Measurements from ENCODE around the gene TAF5. TPM values are rescaled to one million over a fixed set of nuclear protein-coding genes. Genes with fewer than 3 reads are reported as not detected.
A peak's percentile ranks its signal among the peaks of the same experiment; 100 is the strongest.
"Not testable (repeated sequence)": the region's sequence is repeated elsewhere in the genome, so short reads cannot be mapped to it uniquely, and the experiment has no call there.

Gene TAF5
- 9.5 and 10.7 TPM in 2 replicates for total RNA-seq

DNA sequence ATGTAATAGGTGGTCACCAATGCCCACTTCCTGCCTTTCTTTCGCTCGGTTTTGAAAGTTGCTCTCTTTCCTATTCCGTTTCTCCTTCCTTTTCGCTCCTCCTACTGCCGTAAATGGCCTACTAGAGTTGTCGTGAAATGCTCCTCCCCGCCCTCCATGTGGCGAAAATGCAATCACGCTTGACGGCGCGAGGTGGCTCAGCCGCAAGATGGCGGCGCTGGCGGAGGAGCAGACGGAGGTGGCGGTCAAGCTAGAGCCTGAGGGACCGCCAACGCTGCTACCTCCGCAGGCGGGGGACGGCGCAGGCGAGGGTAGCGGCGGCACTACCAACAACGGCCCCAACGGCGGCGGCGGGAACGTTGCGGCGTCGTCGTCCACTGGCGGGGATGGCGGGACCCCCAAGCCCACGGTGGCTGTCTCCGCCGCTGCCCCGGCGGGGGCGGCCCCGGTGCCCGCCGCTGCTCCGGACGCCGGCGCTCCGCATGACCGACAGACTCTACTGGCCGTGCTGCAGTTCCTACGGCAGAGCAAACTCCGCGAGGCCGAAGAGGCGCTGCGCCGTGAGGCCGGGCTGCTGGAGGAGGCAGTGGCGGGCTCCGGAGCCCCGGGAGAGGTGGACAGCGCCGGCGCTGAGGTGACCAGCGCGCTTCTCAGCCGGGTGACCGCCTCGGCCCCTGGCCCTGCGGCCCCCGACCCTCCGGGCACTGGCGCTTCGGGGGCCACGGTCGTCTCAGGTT lies at the start of gene TAF5:
TSS of gene TAF5 (plus strand) at position 195 of the 737 bp plus-strand sequence. CDS start at position 209, 14 bp downstream.
- Mint-ChIP-seq H3K4me3 (ENCODE audit: low read depth) (peak within 1 kb of the TSS; percentile 90), H3K4me1 (ENCODE audit: low read depth) (peaks cover 8% of the 10 kb centered on the region), H3K36me3 (ENCODE audit: low read depth) (peaks cover 5% of the 10 kb centered on the region), H3K27ac (peak within 1 kb of the TSS; percentile 92), H3K9me3 (no peaks in the 10 kb centered on the region), H3K27me3 (ENCODE audit: low read depth) (no peaks in the 10 kb centered on the region)
- DNase-seq (ENCODE audit: low spot score) = peak; percentile 90
- intact Hi-C loops (cut with micrococcal nuclease) = loop anchor here (1.0 kb wide), 3 partner anchors 17 to 450 kb away; partner anchors contain the start of genes ATP5MK, CNNM2, PCGF6 and PDCD11

DNA sequence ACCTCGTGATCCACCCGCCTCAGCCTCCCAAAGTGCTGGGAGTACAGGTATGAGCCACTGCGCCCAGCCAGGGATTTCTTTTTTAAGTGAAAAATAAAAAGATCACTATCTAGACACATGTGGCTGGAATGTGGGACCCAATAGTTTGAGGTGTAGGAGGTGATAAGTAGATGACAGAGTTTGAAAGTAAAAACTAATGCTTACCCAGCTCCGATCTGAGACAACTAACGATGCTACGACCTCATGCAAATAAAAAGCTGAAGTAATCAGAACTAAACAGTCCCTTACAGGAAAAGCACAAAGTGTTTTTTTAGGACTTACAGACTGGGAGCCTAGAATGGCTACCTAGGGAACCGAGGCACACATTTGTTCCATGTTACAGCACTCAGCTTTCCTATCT lies 39.9 kb upstream of the TAF5 start:
- H3K27ac Mint-ChIP-seq = no peak overlapping the region
- intact Hi-C loops (cut with micrococcal nuclease) = no loop called here
- peaks cover 37% of the 10 kb centered on the region for H3K36me3 Mint-ChIP-seq (ENCODE audit: low read depth)
- no peak for DNase-seq (ENCODE audit: low spot score)
- H3K27me3 Mint-ChIP-seq (ENCODE audit: low read depth) = no peaks in the 10 kb centered on the region
- no peak overlapping the region for H3K4me3 Mint-ChIP-seq (ENCODE audit: low read depth)
- peaks cover 2% of the 10 kb centered on the region for H3K4me1 Mint-ChIP-seq (ENCODE audit: low read depth)
- no peaks in the 10 kb centered on the region for H3K9me3 Mint-ChIP-seq

DNA sequence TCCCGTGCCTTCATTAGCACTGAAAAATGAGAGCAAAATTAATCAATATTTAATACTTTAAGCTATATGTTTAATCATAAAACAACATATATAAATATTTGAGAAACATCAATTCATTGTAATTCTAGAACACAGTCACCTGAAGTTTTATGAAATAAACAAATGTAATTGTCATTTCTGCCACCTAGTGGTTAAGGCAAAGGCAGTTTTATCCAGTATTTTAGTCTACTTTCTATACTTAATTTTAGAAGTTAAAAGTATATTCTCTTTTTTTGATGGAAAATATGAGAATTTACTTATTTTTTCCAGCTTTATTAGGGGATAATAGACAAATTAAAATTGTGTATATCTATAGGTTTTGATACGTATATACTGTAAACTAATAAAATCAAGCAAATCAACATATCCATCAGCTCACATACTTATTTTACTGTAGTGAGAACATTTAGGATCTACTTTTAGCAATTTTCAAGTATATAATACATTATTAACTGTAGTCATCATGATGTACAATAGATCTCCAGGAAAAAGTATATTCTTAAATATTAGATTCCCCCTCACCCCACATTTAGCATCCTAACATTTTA lies 33.7 kb upstream of the TAF5 start:
- Mint-ChIP-seq H3K27ac (no peak overlapping the region), H3K9me3 (no peaks in the 10 kb centered on the region), H3K4me3 (ENCODE audit: low read depth) (no peak overlapping the region), H3K4me1 (ENCODE audit: low read depth) (no peaks in the 10 kb centered on the region), H3K36me3 (ENCODE audit: low read depth) (peaks cover 30% of the 10 kb centered on the region), H3K27me3 (ENCODE audit: low read depth) (no peaks in the 10 kb centered on the region)
- intact Hi-C loops (cut with micrococcal nuclease) = no loop called here
- DNase-seq (ENCODE audit: low spot score) = no peak

DNA sequence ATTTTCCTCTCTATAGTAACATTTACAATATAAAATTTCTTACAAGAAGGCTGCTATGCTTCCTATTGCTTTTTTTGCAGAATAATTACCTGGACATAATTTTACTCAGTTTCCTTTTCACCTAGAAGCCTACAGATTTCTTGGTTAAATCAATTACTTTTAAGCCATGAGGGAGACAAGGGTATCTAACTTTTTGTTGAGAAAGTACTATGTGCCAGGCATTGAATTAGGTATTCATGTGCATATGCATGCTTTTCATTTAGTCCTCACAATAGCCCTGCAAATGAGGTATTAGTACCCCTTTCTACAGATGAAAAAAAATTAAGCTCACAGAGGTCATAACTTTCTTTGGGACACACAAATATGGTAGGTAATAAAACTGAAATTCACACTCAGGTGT lies 33.2 kb upstream of the TAF5 start:
- Mint-ChIP-seq H3K4me3 (ENCODE audit: low read depth) (no peak overlapping the region), H3K4me1 (ENCODE audit: low read depth) (no peaks in the 10 kb centered on the region), H3K27ac (no peak overlapping the region), H3K27me3 (ENCODE audit: low read depth) (no peaks in the 10 kb centered on the region), H3K36me3 (ENCODE audit: low read depth) (peaks cover 30% of the 10 kb centered on the region), H3K9me3 (no peaks in the 10 kb centered on the region)
- intact Hi-C loops (cut with micrococcal nuclease) = no loop called here
- DNase-seq (ENCODE audit: low spot score) = no peak

DNA sequence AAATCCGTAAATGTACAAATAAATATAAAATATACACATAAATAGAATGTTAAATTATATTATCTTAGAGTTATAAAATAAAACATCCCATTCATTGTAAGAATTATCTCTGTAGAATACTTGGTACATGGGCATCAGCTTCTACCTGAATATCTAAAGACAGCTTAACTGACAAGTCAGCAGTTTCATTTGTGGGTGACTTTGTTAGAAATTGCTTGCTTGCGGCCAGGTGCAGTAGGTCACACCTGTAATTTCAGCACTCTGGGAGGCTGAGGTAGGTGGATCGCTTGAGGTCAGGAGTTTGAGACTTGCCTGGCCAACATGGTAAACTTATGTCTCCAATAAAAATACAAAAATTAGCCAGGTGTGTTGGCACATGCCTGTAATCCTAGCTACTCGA lies 31.4 kb upstream of the TAF5 start:
- no peaks in the 10 kb centered on the region for H3K4me1 Mint-ChIP-seq (ENCODE audit: low read depth)
- intact Hi-C loops (cut with micrococcal nuclease) = no loop called here
- no peak for DNase-seq (ENCODE audit: low spot score)
- H3K9me3 Mint-ChIP-seq = no peaks in the 10 kb centered on the region
- H3K4me3 Mint-ChIP-seq (ENCODE audit: low read depth) = no peak overlapping the region
- no peak overlapping the region for H3K27ac Mint-ChIP-seq
- H3K36me3 Mint-ChIP-seq (ENCODE audit: low read depth) = peaks cover 30% of the 10 kb centered on the region
- H3K27me3 Mint-ChIP-seq (ENCODE audit: low read depth) = no peaks in the 10 kb centered on the region

DNA sequence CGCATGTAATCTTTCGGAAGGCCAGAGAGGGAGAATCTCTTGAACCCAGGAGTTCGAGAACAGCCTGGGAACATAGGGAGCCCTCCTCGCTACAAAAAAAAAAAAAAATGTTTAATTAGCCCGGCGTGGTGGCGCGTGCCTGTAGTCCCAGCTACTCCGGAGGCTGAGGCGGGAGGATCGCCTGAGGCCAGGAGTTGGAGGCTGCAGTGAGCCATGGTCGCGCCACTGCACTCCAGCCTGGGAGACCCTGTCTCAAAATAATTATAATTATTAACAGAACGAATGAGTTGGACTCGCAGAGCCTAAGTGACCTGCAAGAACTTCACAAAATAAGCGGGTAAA lies 17.6 kb upstream of the TAF5 start:
- H3K9me3 Mint-ChIP-seq = no peaks in the 10 kb centered on the region
- peak overlapping the region; percentile 96 for H3K4me3 Mint-ChIP-seq (ENCODE audit: low read depth)
- no peak for DNase-seq (ENCODE audit: low spot score)
- H3K27ac Mint-ChIP-seq = peak overlapping the region; percentile 60
- H3K27me3 Mint-ChIP-seq (ENCODE audit: low read depth) = no peaks in the 10 kb centered on the region
- peaks cover 16% of the 10 kb centered on the region for H3K36me3 Mint-ChIP-seq (ENCODE audit: low read depth)
- intact Hi-C loops (cut with micrococcal nuclease) = no loop called here
- peaks cover 6% of the 10 kb centered on the region for H3K4me1 Mint-ChIP-seq (ENCODE audit: low read depth)

DNA sequence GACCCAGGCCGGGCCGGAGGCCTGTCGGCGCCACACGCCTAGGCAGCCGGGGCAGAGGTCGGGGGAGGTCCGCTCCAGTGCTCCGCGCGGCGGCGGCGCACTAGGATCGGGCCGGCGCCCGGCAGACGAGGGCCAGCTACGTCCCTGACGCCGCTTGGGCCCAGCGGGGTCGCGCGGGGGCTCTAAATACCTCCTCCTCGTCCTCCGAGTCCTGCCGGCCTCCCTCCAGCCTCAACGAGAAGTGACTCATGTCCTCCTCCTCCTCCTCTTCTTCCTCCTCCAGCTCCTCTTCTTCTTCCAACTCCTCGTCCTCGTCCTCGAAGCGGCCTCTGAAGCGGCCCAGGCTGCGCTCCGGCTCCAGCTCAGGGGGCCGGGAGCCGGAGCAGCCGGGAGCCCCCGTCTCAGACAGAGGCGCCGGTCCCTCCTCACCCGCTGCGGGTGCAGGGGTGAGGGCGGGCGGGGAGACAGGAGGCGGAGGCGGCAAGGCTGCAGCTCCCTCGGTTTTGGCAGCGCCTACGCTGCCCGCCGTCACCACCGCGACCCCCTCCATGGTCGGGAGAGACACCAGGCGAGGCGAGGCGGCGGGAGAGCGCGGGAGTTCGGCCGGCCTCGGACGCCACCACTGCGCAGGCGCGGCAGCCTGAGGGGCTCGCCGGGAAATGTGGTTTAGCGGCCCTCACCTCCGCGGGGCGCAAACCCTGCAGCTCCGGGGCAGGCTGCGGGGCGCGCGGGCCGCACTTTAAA lies 17.1 kb upstream of the TAF5 start, which contains the start of gene PCGF6:
TSS of gene PCGF6 (minus strand) at position 624 of the 744 bp plus-strand sequence. CDS start at position 550, 74 bp downstream.
- intact Hi-C loops (cut with micrococcal nuclease) = loop anchor here (1.0 kb wide), 1 partner anchor 18 kb away; no protein-coding TSS in a partner anchor
- Mint-ChIP-seq H3K36me3 (ENCODE audit: low read depth) (peaks cover 12% of the 10 kb centered on the region), H3K27me3 (ENCODE audit: low read depth) (no peaks in the 10 kb centered on the region), H3K27ac (peak within 1 kb of the TSS; percentile 92), H3K9me3 (no peaks in the 10 kb centered on the region), H3K4me3 (ENCODE audit: low read depth) (peak within 1 kb of the TSS; percentile 96), H3K4me1 (ENCODE audit: low read depth) (peaks cover 6% of the 10 kb centered on the region)
- peak; percentile 70 for DNase-seq (ENCODE audit: low spot score)

DNA sequence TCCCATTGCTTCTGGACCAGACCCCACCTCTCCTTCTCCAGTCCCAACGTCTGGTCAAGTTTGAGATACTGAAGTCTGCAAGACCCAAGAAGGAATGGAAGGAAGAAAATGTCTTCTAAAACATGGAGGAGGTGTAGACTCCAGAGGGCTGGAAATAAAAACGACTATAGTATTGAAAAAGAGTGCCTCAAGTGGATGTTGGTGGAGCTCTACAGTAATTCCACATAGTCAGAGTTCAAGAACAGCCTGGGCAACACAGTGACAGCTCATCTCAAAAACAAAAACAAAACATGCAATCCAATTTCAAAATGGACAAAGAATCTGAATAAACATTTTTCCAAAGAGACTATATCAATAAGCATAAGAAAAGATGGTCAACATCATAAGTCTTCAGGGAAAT lies 14.5 kb upstream of the TAF5 start:
- intact Hi-C loops (cut with micrococcal nuclease) = no loop called here
- no peak overlapping the region for H3K4me3 Mint-ChIP-seq (ENCODE audit: low read depth)

DNA sequence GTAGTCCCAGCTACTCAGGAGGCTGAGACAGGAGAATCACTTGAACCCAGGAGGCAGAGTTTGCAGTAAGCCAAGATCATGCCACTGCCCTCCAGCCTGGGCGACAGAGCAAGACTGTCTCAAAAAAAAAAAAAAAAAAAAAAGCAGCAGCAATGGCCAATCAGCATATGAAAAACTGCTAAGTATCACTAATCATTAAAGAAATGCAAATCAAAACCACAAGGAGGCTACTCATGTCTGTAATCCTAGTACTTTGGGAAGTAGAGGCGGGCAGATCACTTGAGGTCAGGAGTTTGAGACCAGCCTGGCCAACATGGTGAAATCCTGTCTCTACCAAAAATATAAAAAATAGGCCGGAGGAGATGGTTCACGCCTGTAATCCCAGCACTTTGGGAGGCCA lies 13.2 kb upstream of the TAF5 start:
- H3K4me1 Mint-ChIP-seq (ENCODE audit: low read depth); H3K4me3 Mint-ChIP-seq (ENCODE audit: low read depth); DNase-seq (ENCODE audit: low spot score); H3K9me3 Mint-ChIP-seq; H3K27ac Mint-ChIP-seq; H3K27me3 Mint-ChIP-seq (ENCODE audit: low read depth); intact Hi-C loops (cut with micrococcal nuclease); H3K36me3 Mint-ChIP-seq (ENCODE audit: low read depth): not testable (repeated sequence)

More for the DNA sequence above, 14.5 kb upstream of the TAF5 start:
- H3K27ac Mint-ChIP-seq = no peak overlapping the region
- no peaks in the 10 kb centered on the region for H3K9me3 Mint-ChIP-seq
- H3K36me3 Mint-ChIP-seq (ENCODE audit: low read depth) = peaks cover 5% of the 10 kb centered on the region
- no peaks in the 10 kb centered on the region for H3K27me3 Mint-ChIP-seq (ENCODE audit: low read depth)
- DNase-seq (ENCODE audit: low spot score) = no peak
- peaks cover 6% of the 10 kb centered on the region for H3K4me1 Mint-ChIP-seq (ENCODE audit: low read depth)

DNA sequence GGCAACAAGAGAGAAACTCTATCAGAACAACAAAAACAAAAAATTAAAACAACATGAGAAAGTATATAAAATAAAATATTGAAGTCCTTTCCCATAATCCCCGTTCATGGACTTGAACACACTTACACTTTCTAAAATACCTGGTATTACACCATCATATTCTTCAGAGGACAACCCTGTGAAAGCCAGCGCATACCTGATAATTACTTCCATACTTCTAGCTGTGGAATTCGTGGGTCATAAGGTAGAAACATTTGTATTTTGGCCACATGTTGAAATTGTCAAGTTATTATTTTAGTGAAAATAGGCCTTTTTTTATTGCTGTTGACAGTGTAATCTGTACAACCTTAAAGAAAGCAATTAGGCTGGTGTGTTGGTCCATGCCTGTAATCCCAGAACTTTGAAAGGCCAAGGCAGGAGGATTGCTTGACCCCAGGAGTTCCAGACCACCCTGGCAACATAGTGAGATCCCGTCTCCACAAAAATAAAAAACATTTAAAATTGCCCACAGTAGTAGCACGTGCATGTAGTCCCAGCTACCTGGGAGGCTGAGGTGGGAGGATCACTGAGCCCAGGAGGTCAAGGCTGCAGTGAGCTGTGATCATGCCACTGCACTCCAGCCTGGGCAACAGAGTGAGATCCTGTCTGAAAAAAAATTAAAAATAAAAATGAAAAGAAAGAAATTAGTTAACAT lies 11.7 kb upstream of the TAF5 start:
- intact Hi-C loops (cut with micrococcal nuclease) = no loop called here
- Mint-ChIP-seq H3K9me3 (no peaks in the 10 kb centered on the region), H3K27me3 (ENCODE audit: low read depth) (no peaks in the 10 kb centered on the region), H3K4me1 (ENCODE audit: low read depth) (peaks cover 1% of the 10 kb centered on the region), H3K27ac (no peak overlapping the region), H3K36me3 (ENCODE audit: low read depth) (no peaks in the 10 kb centered on the region), H3K4me3 (ENCODE audit: low read depth) (no peak overlapping the region)
- no peak for DNase-seq (ENCODE audit: low spot score)

DNA sequence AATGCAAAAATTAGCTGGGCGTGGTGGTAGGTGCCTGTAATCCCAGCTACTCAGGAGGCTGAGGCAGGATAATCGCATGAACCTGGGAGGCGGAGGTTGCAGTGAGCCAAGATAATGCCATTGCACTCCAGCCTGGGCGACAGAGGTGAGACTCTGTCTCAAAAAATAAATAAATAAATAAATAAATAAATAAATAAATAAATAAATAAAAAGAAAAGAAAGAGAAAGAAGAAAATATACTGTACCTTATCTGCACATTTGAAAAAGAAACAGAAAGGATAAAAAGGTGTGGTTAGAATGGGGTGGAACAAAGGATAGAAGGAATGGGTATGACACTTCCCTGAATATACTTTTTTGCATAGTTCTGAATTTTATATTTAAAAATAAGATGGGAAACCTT lies 8.3 kb upstream of the TAF5 start:
- DNase-seq (ENCODE audit: low spot score); H3K36me3 Mint-ChIP-seq (ENCODE audit: low read depth); intact Hi-C loops (cut with micrococcal nuclease); H3K9me3 Mint-ChIP-seq; H3K27me3 Mint-ChIP-seq (ENCODE audit: low read depth); H3K27ac Mint-ChIP-seq; H3K4me3 Mint-ChIP-seq (ENCODE audit: low read depth); H3K4me1 Mint-ChIP-seq (ENCODE audit: low read depth): not testable (repeated sequence)

DNA sequence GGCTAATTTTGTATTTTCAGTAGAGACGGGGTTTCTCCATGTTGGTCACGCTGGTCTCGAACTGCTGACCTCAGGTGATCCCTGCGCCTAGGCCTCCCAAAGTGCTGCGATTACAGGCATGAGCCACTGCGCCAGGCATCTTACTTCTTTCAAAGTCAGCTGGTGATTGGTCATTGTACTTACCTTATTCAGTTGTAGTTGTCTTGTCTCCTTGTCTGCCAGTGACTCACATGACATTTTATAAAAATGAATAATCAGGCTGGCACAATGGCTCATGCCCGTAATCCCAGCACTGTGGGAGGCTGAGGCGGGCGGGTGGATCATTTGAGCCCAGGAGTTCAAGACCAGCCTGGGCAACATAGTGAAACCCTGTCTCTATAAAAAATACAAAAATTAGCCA lies 7.0 kb upstream of the TAF5 start:
- intact Hi-C loops (cut with micrococcal nuclease); DNase-seq (ENCODE audit: low spot score); H3K36me3 Mint-ChIP-seq (ENCODE audit: low read depth); H3K4me3 Mint-ChIP-seq (ENCODE audit: low read depth); H3K27me3 Mint-ChIP-seq (ENCODE audit: low read depth); H3K9me3 Mint-ChIP-seq; H3K4me1 Mint-ChIP-seq (ENCODE audit: low read depth); H3K27ac Mint-ChIP-seq: not testable (repeated sequence)
